Measurements from ENCODE around the gene PROC.

Gene PROC

DNA sequence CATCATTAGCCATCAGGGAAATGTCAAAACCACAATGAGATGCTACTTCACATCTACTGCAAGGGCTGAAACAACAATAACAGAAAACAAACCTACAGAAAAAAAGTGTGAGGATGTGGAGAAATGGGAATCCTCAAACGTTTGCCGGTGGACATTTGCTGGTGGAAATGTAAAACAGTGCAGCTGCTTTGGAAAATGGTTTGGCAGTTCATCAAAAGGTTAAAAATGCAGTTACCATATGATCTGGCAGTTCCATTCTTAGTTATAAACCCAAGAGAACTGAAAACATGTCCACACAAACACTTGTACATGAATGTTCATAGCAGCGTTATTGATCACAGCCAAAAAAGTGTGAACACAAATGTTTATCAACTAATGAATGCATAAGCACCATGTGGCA is 44.2 kb downstream of the PROC start:
- no peak for TF ChIP-seq EZH2phosphoT487 (conservative IDR thresholded peaks at IDR 0.05; ENCODE audit: low read length)
- TF ChIP-seq CTCF (IDR thresholded peaks at IDR 0.05; ENCODE audit: insufficient read depth, low read length, poor library complexity, severe bottlenecking) = no peak
- no peaks in the 10 kb centered on the region for H3K36me3 ChIP-seq (ENCODE audit: low read length)
- H3K9me2 ChIP-seq (replicated peaks; ENCODE audit: insufficient read depth, low read length) = no peaks in the 10 kb centered on the region
- H3K9me3 ChIP-seq (ENCODE audit: insufficient read depth, low read length) = no peaks in the 10 kb centered on the region
- no peak overlapping the region for H3K27ac ChIP-seq (ENCODE audit: low read depth, low read length)
- H4K20me1 ChIP-seq (ENCODE audit: low read depth, low read length) = no peaks in the 10 kb centered on the region
- H3K79me2 ChIP-seq (ENCODE audit: insufficient read depth, low read length) = no peaks in the 10 kb centered on the region
- no peaks in the 10 kb centered on the region for H3K27me3 ChIP-seq (ENCODE audit: low read length)
- no peaks in the 10 kb centered on the region for H3F3A ChIP-seq (ENCODE audit: insufficient read depth)
- no peak overlapping the region for H3K9ac ChIP-seq (ENCODE audit: low read length)
- H3K4me2 ChIP-seq (ENCODE audit: low read depth, low read length, poor library complexity, severe bottlenecking) = no peak overlapping the region
- H2AFZ ChIP-seq (ENCODE audit: low read depth, low read length, severe bottlenecking) = no peak overlapping the region
- H3K4me3 ChIP-seq (ENCODE audit: insufficient read depth, low read length, poor library complexity, severe bottlenecking) = no peak overlapping the region

DNA sequence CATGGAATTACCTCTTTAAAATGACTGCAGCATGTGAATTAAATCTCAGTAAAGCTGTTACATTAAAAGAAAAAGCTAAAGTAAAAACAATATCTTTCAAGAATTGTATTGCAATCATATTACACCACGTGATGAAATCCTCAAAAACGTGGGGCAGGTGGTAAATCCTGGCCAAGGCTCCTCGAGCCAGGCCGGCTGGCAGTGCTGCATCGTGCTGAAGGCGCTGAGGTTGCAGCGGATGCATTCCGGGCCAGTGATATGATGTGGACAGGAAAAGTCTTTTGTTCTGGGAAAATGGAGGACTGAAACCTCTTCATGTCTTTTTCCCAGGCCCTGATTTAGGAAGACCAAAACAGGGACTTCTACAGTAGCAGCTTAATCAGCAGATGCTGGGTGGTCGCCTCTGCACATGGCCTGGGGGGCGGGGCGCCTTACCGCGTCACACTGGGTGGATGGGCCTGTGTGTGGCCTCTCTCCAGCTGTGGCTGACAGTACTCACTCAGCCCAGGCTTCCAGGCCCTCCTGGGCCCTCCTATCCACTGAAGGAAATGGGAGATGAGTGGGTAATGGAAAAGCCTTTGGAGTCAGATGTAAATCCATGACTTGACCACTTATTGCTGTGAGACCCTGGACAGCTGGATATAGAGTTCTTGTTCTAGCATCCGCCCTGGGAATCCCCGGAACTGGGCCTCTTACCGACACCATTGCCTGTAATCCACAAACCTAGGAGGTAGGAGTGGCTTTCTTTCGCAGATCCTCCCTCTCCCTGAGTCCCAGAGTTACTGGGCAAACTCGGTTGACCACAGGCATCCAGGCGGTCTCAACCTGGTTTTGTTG is 45.1 kb downstream of the PROC start:
- no peak overlapping the region for H3K4me2 ChIP-seq (ENCODE audit: low read depth, low read length, poor library complexity, severe bottlenecking)
- TF ChIP-seq EZH2phosphoT487 (conservative IDR thresholded peaks at IDR 0.05; ENCODE audit: low read length) (no peak), CTCF (IDR thresholded peaks at IDR 0.05; ENCODE audit: insufficient read depth, low read length, poor library complexity, severe bottlenecking) (no peak)
- H3K9ac ChIP-seq (ENCODE audit: low read length) = no peak overlapping the region
- no peak overlapping the region for H2AFZ ChIP-seq (ENCODE audit: low read depth, low read length, severe bottlenecking)
- no peaks in the 10 kb centered on the region for H3K36me3 ChIP-seq (ENCODE audit: low read length)
- H3F3A ChIP-seq (ENCODE audit: insufficient read depth) = no peaks in the 10 kb centered on the region
- H3K27ac ChIP-seq (ENCODE audit: low read depth, low read length) = no peak overlapping the region
- H3K9me3 ChIP-seq (ENCODE audit: insufficient read depth, low read length) = no peaks in the 10 kb centered on the region
- H3K79me2 ChIP-seq (ENCODE audit: insufficient read depth, low read length) = no peaks in the 10 kb centered on the region
- no peak overlapping the region for H3K4me3 ChIP-seq (ENCODE audit: insufficient read depth, low read length, poor library complexity, severe bottlenecking)
- no peaks in the 10 kb centered on the region for H3K27me3 ChIP-seq (ENCODE audit: low read length)
- H3K9me2 ChIP-seq (replicated peaks; ENCODE audit: insufficient read depth, low read length) = no peaks in the 10 kb centered on the region
- H4K20me1 ChIP-seq (ENCODE audit: low read depth, low read length) = no peaks in the 10 kb centered on the region

DNA sequence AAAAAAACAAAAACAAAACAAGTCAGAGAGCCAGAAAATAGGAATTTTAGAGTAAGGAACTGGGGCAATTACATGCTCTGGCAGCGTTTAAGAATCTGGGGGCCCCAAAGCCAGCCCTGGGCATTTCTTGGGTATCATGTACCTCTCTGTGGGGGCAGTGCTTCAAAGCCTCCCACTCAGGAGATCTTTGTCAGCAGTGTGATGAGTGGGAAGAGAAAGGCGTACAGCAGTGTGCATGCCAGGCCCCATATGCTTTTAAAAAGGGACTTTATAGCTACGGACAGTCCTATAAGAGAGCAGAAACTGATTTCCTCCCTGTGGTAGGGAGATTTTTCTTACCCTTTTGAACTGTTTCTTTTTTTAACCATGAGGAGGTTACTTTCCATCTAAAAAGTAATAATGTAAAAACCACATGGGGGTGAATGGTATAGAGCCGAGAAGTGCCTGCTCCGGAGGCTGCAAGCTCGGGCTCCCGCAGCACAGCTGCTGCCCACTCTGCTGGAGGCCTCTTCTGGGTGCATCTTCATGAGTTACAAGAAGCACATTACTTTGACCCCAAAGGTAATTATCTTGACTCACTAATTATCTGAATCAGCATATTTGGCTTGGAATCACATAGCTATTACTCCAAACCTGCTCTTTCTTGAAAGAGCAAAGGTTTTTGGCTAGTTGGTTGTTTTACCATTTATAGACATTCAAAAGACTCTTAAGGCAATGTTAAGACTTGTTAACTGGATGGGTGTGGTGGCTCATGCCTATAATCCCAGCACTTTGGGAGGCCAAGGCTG is 46.4 kb downstream of the PROC start:
- no peak for TF ChIP-seq EZH2phosphoT487 (conservative IDR thresholded peaks at IDR 0.05; ENCODE audit: low read length)
- no peak for TF ChIP-seq CTCF (IDR thresholded peaks at IDR 0.05; ENCODE audit: insufficient read depth, low read length, poor library complexity, severe bottlenecking)
- Histone ChIP-seq H3F3A (ENCODE audit: insufficient read depth) (no peaks in the 10 kb centered on the region), H3K27me3 (ENCODE audit: low read length) (no peaks in the 10 kb centered on the region), H3K9me3 (ENCODE audit: insufficient read depth, low read length) (no peaks in the 10 kb centered on the region), H3K36me3 (ENCODE audit: low read length) (no peaks in the 10 kb centered on the region), H2AFZ (ENCODE audit: low read depth, low read length, severe bottlenecking) (no peak overlapping the region), H3K4me3 (ENCODE audit: insufficient read depth, low read length, poor library complexity, severe bottlenecking) (no peak overlapping the region), H3K9me2 (replicated peaks; ENCODE audit: insufficient read depth, low read length) (no peaks in the 10 kb centered on the region), H3K9ac (ENCODE audit: low read length) (no peak overlapping the region), H3K27ac (ENCODE audit: low read depth, low read length) (no peak overlapping the region), H3K79me2 (ENCODE audit: insufficient read depth, low read length) (no peaks in the 10 kb centered on the region), H3K4me2 (ENCODE audit: low read depth, low read length, poor library complexity, severe bottlenecking) (no peak overlapping the region), H4K20me1 (ENCODE audit: low read depth, low read length) (no peaks in the 10 kb centered on the region)

Measured in SU-DHL-6 (cell line).